ENCODE measurements around the gene HAUS8. TPM values are rescaled to one million over a fixed set of nuclear protein-coding genes. Genes with fewer than 3 reads are reported as not detected.
"Not testable (repeated sequence)": the region's sequence is repeated elsewhere in the genome, so short reads cannot be mapped to it uniquely, and the experiment has no call there.

The HAUS8 gene
- polyA plus RNA-seq, 1 experiment: 4.6 TPM

- H3K4me3 ChIP-seq (ENCODE audit: low read depth, low read length): no peak overlapping the region
- ChIA-PET CTCF (no interaction called here), POLR2A (no interaction called here)
- TF ChIP-seq CTCF (IDR thresholded peaks at IDR 0.05; ENCODE audit: low read depth, low read length): no peak
- no peak for DNase-seq (ENCODE audit: low read depth, low spot score)
- peaks cover 13% of the 10 kb centered on the region for H3K9me3 ChIP-seq (ENCODE audit: control insufficient read depth, insufficient read depth, low read length)
- no peak overlapping the region for H3K27ac ChIP-seq (ENCODE audit: low read depth, low read length)
- peaks cover 15% of the 10 kb centered on the region for H3K27me3 ChIP-seq (ENCODE audit: control insufficient read depth, insufficient read depth, low read length)
Measured at GRCh38 chr19:17020823-17021222, 54.4 kb downstream of the HAUS8 start.

DNA sequence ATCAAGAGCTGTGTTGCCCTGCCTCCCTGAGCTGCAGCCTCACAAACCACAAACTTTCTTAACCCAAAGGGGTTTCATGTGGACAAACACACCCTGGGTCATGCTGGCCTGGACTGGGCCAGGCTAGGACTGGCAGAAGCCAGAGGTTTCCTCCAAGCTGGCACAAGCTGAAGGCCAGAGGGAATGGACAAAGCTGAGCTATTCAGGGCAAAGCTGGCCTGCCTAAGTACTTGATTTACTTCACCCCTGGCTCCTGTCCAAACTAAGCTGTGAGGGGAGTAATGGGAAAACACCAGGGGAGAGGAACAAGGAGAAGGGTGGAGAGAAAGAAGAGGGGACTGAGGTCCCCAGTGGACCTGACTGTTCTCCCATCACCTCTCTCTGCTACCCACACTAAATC is 54.9 kb downstream of the HAUS8 start:
- no peak for DNase-seq (ENCODE audit: low read depth, low spot score)
- ChIA-PET POLR2A (no interaction called here), CTCF (no interaction called here)
- Histone ChIP-seq H3K27ac (ENCODE audit: low read depth, low read length) (no peak overlapping the region), H3K9me3 (ENCODE audit: control insufficient read depth, insufficient read depth, low read length) (peaks cover 13% of the 10 kb centered on the region), H3K27me3 (ENCODE audit: control insufficient read depth, insufficient read depth, low read length) (peaks cover 12% of the 10 kb centered on the region), H3K4me3 (ENCODE audit: low read depth, low read length) (no peak overlapping the region)
- no peak for TF ChIP-seq CTCF (IDR thresholded peaks at IDR 0.05; ENCODE audit: low read depth, low read length)

DNA sequence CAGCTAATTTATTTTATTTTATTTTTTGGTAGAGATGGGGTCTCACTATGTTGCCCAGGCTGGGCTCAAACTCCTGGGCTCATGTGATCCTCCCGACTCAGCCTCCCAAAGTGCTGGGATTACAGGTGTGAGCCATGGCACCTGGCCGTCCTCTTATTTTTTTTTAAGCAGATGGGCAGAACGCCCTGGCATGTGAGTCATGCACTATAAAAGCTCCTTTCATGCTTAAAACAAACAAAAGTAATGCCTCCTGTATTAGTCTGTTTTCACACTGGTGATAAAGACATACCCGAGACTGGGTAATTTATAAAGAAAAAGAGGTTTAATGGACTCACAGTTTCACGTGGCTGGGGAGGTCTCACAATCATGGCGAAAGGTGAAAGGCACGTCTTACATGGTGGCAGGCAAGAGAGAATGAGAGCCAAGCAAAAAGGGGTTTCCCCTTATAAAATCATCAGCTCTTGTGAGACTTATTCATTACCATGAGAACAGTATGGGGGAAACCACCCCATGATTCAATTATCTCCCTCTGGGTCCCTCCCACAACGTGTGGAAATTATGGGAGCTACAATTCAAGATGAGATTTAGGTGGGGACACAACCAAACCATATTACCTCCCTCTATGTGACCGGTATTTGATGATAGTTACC is 60.9 kb downstream of the HAUS8 start:
- H3K9me3 ChIP-seq (ENCODE audit: control insufficient read depth, insufficient read depth, low read length); H3K27ac ChIP-seq (ENCODE audit: low read depth, low read length); CTCF ChIA-PET; H3K4me3 ChIP-seq (ENCODE audit: low read depth, low read length); DNase-seq (ENCODE audit: low read depth, low spot score); H3K27me3 ChIP-seq (ENCODE audit: control insufficient read depth, insufficient read depth, low read length): not testable (repeated sequence)
- POLR2A ChIA-PET: interaction anchor here (0.6 kb wide), 1 partner anchor 186 kb away, joined by 6 read pairs; no protein-coding TSS in a partner anchor

DNA sequence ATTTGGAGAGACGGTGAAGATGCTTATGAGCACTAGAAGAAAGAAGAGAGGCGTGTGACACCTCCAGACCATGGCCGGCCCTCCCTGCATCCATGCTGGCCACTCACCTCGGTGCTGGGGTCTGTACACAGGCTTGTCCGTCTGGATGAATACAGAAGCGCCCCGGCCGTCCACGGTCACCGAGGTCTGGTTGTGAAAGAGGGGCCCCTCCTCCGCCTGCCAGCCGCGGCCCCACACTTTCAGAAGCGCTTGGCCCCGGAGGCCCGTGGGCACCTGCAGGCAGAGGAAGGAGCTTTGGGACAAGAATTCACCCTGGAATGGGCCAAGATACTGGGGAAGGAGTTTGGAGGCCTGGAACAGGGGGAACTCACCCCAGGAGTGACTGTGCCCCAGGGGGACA is 63.8 kb downstream of the HAUS8 start:
- CTCF ChIA-PET: no interaction called here

GRCh38 chr19:17006579-17006978 is 68.7 kb downstream of the HAUS8 start:
- DNase-seq (ENCODE audit: low read depth, low spot score): no peak
- no peak for TF ChIP-seq CTCF (IDR thresholded peaks at IDR 0.05; ENCODE audit: low read depth, low read length)
- H3K4me3 ChIP-seq (ENCODE audit: low read depth, low read length): no peak overlapping the region
- no peaks in the 10 kb centered on the region for H3K9me3 ChIP-seq (ENCODE audit: control insufficient read depth, insufficient read depth, low read length)
- CTCF ChIA-PET: no interaction called here
- POLR2A ChIA-PET: interaction anchor here (0.6 kb wide), 1 partner anchor 22 kb away, joined by 5 read pairs; no protein-coding TSS in a partner anchor
- H3K27me3 ChIP-seq (ENCODE audit: control insufficient read depth, insufficient read depth, low read length): no peaks in the 10 kb centered on the region
- H3K27ac ChIP-seq (ENCODE audit: low read depth, low read length): no peak overlapping the region

More for the DNA sequence above, 63.8 kb downstream of the HAUS8 start:
- H3K9me3 ChIP-seq (ENCODE audit: control insufficient read depth, insufficient read depth, low read length): no peaks in the 10 kb centered on the region
- no peak overlapping the region for H3K27ac ChIP-seq (ENCODE audit: low read depth, low read length)
- POLR2A ChIA-PET: no interaction called here
- H3K27me3 ChIP-seq (ENCODE audit: control insufficient read depth, insufficient read depth, low read length): peaks cover 4% of the 10 kb centered on the region
- no peak overlapping the region for H3K4me3 ChIP-seq (ENCODE audit: low read depth, low read length)
- TF ChIP-seq CTCF (IDR thresholded peaks at IDR 0.05; ENCODE audit: low read depth, low read length): no peak
- DNase-seq (ENCODE audit: low read depth, low spot score): no peak
